PFSK-1 (cell line): ENCODE measurements around the gene HOXB1.

Experiments
- POLR2AphosphoS5 ChIP-seq: IDR thresholded peaks from 2 replicates; pipeline ENCODE4 v1.6.1; 2012; ENCODE audit warnings: low read depth, mild to moderate bottlenecking, control low read depth, low read length, moderate library complexity
- TAF1 ChIP-seq: IDR thresholded peaks from 2 replicates; pipeline ENCODE4 v1.6.1; 2012; ENCODE audit warnings: low read length, control low read depth, borderline replicate concordance; ENCODE audit not compliant: insufficient read depth

DNA sequence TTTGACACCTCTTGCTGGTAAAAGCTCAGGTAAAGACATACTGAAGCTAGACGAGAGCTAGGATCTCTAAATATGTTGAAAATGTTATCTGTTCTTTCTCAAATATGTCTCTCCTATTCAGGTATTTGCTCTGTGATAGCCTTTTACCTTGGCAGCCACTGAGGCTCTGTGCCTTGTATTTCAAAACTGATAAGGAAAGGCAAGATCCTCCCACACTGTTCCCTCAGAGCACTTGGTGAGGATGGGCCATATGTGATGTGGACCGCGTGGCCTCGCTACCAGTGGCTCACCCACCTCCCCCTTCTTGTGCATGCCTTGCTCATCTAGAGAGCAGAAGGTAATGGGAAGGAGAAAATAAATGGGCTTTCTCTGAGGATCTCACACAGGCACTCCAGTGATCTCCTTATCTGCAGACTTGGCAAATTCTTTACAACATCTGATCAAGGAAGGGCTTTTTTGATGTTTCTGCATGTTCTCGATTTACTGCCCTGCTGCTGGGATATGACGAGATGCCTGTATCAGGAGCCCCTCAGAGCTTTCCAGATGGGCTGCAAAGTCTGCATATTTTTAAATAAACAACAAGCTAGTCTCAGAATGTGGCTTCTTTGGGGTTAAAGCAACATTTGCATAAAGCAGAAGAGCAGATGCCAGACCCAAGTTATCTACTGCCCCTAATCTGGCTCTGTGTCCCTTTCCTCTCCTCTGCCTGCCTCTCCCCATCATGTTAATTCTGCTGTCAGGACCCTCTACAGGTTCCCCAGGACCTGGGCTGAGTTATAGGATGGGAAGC, 16.9 kb downstream of the HOXB1 start:
- TF ChIP-seq POLR2AphosphoS5 (no peak), TAF1 (no peak)
